ENCODE measurements around the gene ARHGAP27.

- no peak for TF ChIP-seq POLR2A (IDR thresholded peaks at IDR 0.05; ENCODE audit: low read length)
- no peak for TF ChIP-seq GATA1 (IDR thresholded peaks at IDR 0.05; ENCODE audit: low read depth, low read length)
Observed at GRCh38 chr17:45368651-45369050, 64.0 kb downstream of the ARHGAP27 start.
